ENCODE measurements around the gene PRCC. TPM values are rescaled to one million over a fixed set of nuclear protein-coding genes. Genes with fewer than 3 reads are reported as not detected.
A peak's percentile ranks its signal among the peaks of the same experiment; 100 is the strongest.

The PRCC gene
- total and polyA plus RNA-seq, 8 donors: 18.5 to 41.6 (median 21.8) TPM

GRCh38 chr1:156746406-156746727 lies 21.0 kb upstream of the PRCC start:
- 30 to 37% methylated on average over 9 of the region's 9 CpGs for WGBS, 2 donors
- Histone ChIP-seq H3K4me1 (peaks cover 22 to 32% (median 26%) of the 10 kb centered on the region in 3 donors), H3K36me3 (peaks cover 0 to 14% (median 8%) of the 10 kb centered on the region in 3 donors), H3K4me3 (peak overlapping the region in 3 of 4 donors; percentile 30 to 98 (median 93)), H3K27me3 (no peaks in the 10 kb centered on the region), H3K27ac (peak overlapping the region; percentile 93 to 99 (median 96)), H3K9me3 (no peaks in the 10 kb centered on the region)
- TF ChIP-seq CTCF (IDR thresholded peaks at IDR 0.05): no peak
- no peak for FAIRE-seq
- no peak for DNase-seq
- intact Hi-C loops (cut with DNase I): no loop called here
- no peak for ATAC-seq

DNA sequence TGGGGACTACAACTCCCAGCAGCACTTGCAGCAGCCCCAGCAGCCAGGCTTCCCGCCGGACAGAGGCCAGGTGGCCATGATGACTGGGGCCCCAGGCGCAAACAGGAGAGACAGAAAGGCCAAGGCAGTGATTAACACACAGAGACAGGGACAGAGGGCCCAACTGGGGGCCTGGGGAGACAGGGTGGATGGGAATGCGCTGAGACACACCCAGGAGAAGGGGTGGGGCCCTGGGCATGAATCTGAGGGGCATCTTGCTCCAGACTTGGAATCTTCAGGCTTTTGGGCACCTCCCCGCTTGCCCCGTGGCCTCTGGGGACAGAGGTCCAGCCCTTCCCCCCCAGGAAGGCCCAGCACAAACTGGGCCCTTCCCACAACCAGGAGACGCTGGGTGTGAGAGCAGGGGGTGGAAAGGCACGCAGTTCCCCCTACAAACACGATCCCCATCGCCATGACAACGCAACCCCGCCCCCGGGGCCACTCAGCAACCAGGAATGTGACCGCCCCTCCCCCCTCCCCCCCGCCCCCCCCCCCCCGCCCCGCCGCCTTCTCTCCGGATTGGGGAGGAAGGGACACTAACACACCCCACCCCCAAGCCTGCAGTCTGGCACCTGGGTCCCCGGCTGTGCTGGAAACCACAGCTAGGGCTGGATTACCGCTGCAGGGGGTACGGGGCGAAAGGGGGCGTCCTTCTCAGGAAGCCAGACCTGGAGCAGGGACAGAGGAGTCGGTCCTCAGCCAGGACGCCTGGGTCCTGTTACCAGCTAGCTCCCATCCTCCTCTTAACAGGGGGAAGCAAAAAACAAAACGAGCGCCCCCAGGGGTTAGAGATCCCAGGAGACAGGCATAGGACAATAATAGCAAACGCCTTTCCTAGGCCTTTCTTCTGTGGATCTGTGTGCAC lies 20.4 kb upstream of the PRCC start:
- ATAC-seq (peak; percentile 64 to 75 (median 70)), FAIRE-seq (no peak), DNase-seq (peak; percentile 87 to 96 (median 92))
- Histone ChIP-seq H3K27ac (peak overlapping the region; percentile 93 to 99 (median 96)), H3K36me3 (peaks cover 0 to 14% (median 8%) of the 10 kb centered on the region in 3 donors), H3K4me3 (peak overlapping the region; percentile 29 to 98 (median 62)), H3K4me1 (peaks cover 22 to 32% (median 26%) of the 10 kb centered on the region in 3 donors), H3K27me3 (no peaks in the 10 kb centered on the region), H3K9me3 (no peaks in the 10 kb centered on the region)
- intact Hi-C loops (cut with DNase I): no loop called here
- no peak for TF ChIP-seq CTCF (IDR thresholded peaks at IDR 0.05)
- 1 to 2% methylated on average over 16 to 25 of the region's 29 CpGs for WGBS, 2 donors

GRCh38 chr1:156747742-156748669 lies 19.3 kb upstream of the PRCC start:
- Histone ChIP-seq H3K27ac (peak overlapping the region; percentile 89 to 95 (median 92)), H3K9me3 (no peaks in the 10 kb centered on the region), H3K4me3 (peak overlapping the region in 3 of 4 donors; percentile 16 to 98 (median 93)), H3K36me3 (peaks cover 0 to 12% (median 8%) of the 10 kb centered on the region in 3 donors), H3K27me3 (no peaks in the 10 kb centered on the region), H3K4me1 (peaks cover 22 to 38% (median 31%) of the 10 kb centered on the region in 3 donors)
- ATAC-seq (no peak), FAIRE-seq (no peak), DNase-seq (no peak)
- no peak for TF ChIP-seq CTCF (IDR thresholded peaks at IDR 0.05)
- 5 to 7% methylated on average over 8 of the region's 8 CpGs for WGBS, 2 donors
- intact Hi-C loops (cut with DNase I): no loop called here

DNA sequence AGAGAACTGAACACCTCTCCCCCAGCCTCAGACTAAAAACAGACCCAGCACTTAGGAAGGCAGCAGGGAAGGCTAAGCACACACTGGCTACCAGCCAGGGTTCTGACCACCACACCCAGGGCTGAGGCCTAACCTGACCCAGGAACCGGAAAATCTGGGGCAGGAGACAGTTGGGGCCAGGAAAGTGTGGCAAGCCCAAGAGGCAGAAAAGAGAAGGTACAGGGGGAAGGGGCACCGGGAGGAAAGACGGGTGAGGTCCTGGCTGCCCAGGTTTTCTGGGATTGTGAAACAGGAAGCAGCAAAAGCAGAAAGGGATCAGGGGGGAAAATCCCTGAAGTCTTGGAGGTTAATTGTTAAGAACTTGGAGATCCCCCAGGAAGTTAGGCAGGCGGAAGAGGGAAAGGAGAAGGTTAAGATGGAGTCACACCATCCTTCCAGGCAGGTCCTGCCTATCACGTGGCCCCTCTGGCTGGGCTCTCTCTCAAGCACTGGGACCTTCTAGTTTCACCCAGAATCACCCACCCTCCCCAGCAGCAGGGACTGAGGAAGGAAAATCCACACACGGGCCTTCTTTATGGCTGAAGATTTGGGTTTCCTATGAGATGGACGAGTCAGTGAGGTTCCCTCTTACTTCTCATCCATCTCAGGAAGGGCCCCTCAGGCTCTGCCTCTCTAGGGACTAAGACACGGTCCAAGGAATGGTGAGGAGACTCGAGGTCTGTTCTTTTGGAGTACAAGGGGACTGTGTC lies 18.5 kb upstream of the PRCC start:
- FAIRE-seq: no peak
- Histone ChIP-seq H3K4me1 (peaks cover 22 to 42% (median 31%) of the 10 kb centered on the region in 3 donors), H3K27me3 (no peaks in the 10 kb centered on the region), H3K27ac (peak overlapping the region; percentile 89 to 95 (median 92)), H3K4me3 (peak overlapping the region in 3 of 4 donors; percentile 7 to 98 (median 93)), H3K9me3 (no peaks in the 10 kb centered on the region), H3K36me3 (peaks cover 0 to 4% (median 2%) of the 10 kb centered on the region in 3 donors)
- 9 to 14% methylated on average over 9 of the region's 9 CpGs for WGBS, 2 donors
- DNase-seq: peak in 3 of 6 donors; percentile 60 to 69 (median 67)
- peak in 2 of 4 donors; percentile 1 to 2 for ATAC-seq
- TF ChIP-seq CTCF (IDR thresholded peaks at IDR 0.05): no peak
- intact Hi-C loops (cut with DNase I): no loop called here
